GM04504 (cell line): ENCODE results near the gene ALG9.
A peak's percentile ranks its signal among the peaks of the same experiment; 100 is the strongest.
"Not testable (repeated sequence)": the region's sequence is repeated elsewhere in the genome, so short reads cannot be mapped to it uniquely, and the experiment has no call there.

Experiments
- DNase-seq: peaks from one replicate; pipeline ENCODE4 v3.0.0-alpha.2; 2012; ENCODE audit warnings: low read depth

The ALG9 gene

GRCh38 chr11:111796696-111797095, 74.7 kb downstream of the ALG9 start:
- DNase-seq = no peak

GRCh38 chr11:111795334-111795985, 75.9 kb downstream of the ALG9 start:
- DNase-seq = peak; percentile 70

- DNase-seq = peak; percentile 67
Observed at GRCh38 chr11:111793863-111794262, 77.5 kb downstream of the ALG9 start.

- DNase-seq = no peak
Observed at GRCh38 chr11:111792955-111793500, 78.4 kb downstream of the ALG9 start.

- no peak for DNase-seq
Observed at GRCh38 chr11:111792314-111792713, 79.1 kb downstream of the ALG9 start.

- DNase-seq = no peak
Observed at GRCh38 chr11:111788464-111788863, 82.9 kb downstream of the ALG9 start.

GRCh38 chr11:111788051-111788450, 83.3 kb downstream of the ALG9 start:
- no peak for DNase-seq

- no peak for DNase-seq
Observed at GRCh38 chr11:111785886-111786412, 85.4 kb downstream of the ALG9 start.

- no peak for DNase-seq
Observed at GRCh38 chr11:111785076-111785475, 86.3 kb downstream of the ALG9 start.

GRCh38 chr11:111784311-111784710, 87.1 kb downstream of the ALG9 start:
- not testable (repeated sequence) for DNase-seq

- DNase-seq = no peak
Observed at GRCh38 chr11:111782109-111782741, 89.2 kb downstream of the ALG9 start.

- DNase-seq = no peak
Observed at GRCh38 chr11:111779118-111779517, 92.3 kb downstream of the ALG9 start.

- DNase-seq = no peak
Observed at GRCh38 chr11:111778047-111778558, 93.3 kb downstream of the ALG9 start.

GRCh38 chr11:111777094-111778046, 94.0 kb downstream of the ALG9 start:
- DNase-seq = peak; percentile 50

GRCh38 chr11:111776398-111777093, 94.8 kb downstream of the ALG9 start:
- no peak for DNase-seq

GRCh38 chr11:111774955-111775710, 96.2 kb downstream of the ALG9 start:
- DNase-seq = no peak

GRCh38 chr11:111772535-111772934, 98.8 kb downstream of the ALG9 start:
- DNase-seq = no peak

- DNase-seq = not testable (repeated sequence)
Observed at GRCh38 chr11:111771205-111771604, 100.2 kb downstream of the ALG9 start.

GRCh38 chr11:111770581-111771134, 100.7 kb downstream of the ALG9 start:
- DNase-seq = no peak

GRCh38 chr11:111766834-111767142, 104.6 kb downstream of the ALG9 start:
- DNase-seq = no peak
